NCI-H1105 treated with DMSO at 0.1 percent for 48 hours (cell line): ENCODE data around the gene KCNQ1.

Experiments
- DNase-seq: peaks from one replicate; lab custom pipeline; 2025; lab: John Stamatoyannopoulos, UW

The KCNQ1 gene

GRCh38 chr11:2865922-2866577 is 421.2 kb downstream of the KCNQ1 start:
- no peak for DNase-seq

GRCh38 chr11:2867142-2867541 is 422.3 kb downstream of the KCNQ1 start:
- no peak for DNase-seq

- DNase-seq: no peak
Measured at GRCh38 chr11:2867722-2868505, 423.1 kb downstream of the KCNQ1 start.

GRCh38 chr11:2868506-2869133 is 423.8 kb downstream of the KCNQ1 start:
- DNase-seq: no peak

GRCh38 chr11:2869134-2869526 is 424.3 kb downstream of the KCNQ1 start:
- no peak for DNase-seq

GRCh38 chr11:2869561-2870427 is 425.0 kb downstream of the KCNQ1 start:
- no peak for DNase-seq

GRCh38 chr11:2870460-2870859 is 425.7 kb downstream of the KCNQ1 start:
- no peak for DNase-seq

GRCh38 chr11:2870969-2871680 is 426.3 kb downstream of the KCNQ1 start:
- DNase-seq: no peak

- DNase-seq: no peak
Measured at GRCh38 chr11:2874963-2875362, 430.2 kb downstream of the KCNQ1 start.

- no peak for DNase-seq
Measured at GRCh38 chr11:2877474-2877873, 432.7 kb downstream of the KCNQ1 start.

GRCh38 chr11:2878782-2879181 is 434.0 kb downstream of the KCNQ1 start:
- DNase-seq: no peak

GRCh38 chr11:2880646-2881045 is 435.8 kb downstream of the KCNQ1 start:
- DNase-seq: no peak

- DNase-seq: no peak
Measured at GRCh38 chr11:2881076-2881980, 436.5 kb downstream of the KCNQ1 start.

- DNase-seq: no peak
Measured at GRCh38 chr11:2881981-2882375, 437.2 kb downstream of the KCNQ1 start.

- DNase-seq: no peak
Measured at GRCh38 chr11:2882396-2883110, 437.7 kb downstream of the KCNQ1 start.

GRCh38 chr11:2883640-2883978 is 438.8 kb downstream of the KCNQ1 start:
- no peak for DNase-seq

GRCh38 chr11:2883979-2884815 is 439.4 kb downstream of the KCNQ1 start:
- peak; percentile 20 for DNase-seq

- DNase-seq: peak; percentile 34
Measured at GRCh38 chr11:2885017-2885677, 440.3 kb downstream of the KCNQ1 start.
